ENCODE measurements around the gene SDCCAG8. TPM values are rescaled to one million over a fixed set of nuclear protein-coding genes. Genes with fewer than 3 reads are reported as not detected.

Gene SDCCAG8
- total RNA-seq: 64.5 and 74.0 TPM in 2 replicates

GRCh38 chr1:243255791-243256512 lies at the start of gene SDCCAG8:
TSS of gene SDCCAG8 (plus strand) at chr1:243256041. CDS start at chr1:243256174, 133 bp downstream.

GRCh38 chr1:243254927-243255790 lies 682 bp upstream of the SDCCAG8 start, which contains the start of gene CEP170:
TSS of gene CEP170 (minus strand) at chr1:243255281. CDS start at chr1:243225280, 30,001 bp downstream.

Other genes with a start within 250 kb of the SDCCAG8 start
- 150 and 251 TPM in 2 replicates for gene CEP170, start 760 bp upstream of the SDCCAG8 start, total RNA-seq

Measured in uterine smooth muscle cell (primary cell).